HG02870 (cell line): ENCODE results near the gene ZFP69B.
A peak's percentile ranks its signal among the peaks of the same experiment; 100 is the strongest.

Experiments
- ATAC-seq: cut with Tn5 transposase; IDR thresholded peaks from one replicate; pipeline ENCODE4 v1.9.1; 2021; ENCODE audit warnings: mild to moderate bottlenecking, moderate library complexity; ENCODE audit not compliant: unreplicated experiment

The ZFP69B gene

DNA sequence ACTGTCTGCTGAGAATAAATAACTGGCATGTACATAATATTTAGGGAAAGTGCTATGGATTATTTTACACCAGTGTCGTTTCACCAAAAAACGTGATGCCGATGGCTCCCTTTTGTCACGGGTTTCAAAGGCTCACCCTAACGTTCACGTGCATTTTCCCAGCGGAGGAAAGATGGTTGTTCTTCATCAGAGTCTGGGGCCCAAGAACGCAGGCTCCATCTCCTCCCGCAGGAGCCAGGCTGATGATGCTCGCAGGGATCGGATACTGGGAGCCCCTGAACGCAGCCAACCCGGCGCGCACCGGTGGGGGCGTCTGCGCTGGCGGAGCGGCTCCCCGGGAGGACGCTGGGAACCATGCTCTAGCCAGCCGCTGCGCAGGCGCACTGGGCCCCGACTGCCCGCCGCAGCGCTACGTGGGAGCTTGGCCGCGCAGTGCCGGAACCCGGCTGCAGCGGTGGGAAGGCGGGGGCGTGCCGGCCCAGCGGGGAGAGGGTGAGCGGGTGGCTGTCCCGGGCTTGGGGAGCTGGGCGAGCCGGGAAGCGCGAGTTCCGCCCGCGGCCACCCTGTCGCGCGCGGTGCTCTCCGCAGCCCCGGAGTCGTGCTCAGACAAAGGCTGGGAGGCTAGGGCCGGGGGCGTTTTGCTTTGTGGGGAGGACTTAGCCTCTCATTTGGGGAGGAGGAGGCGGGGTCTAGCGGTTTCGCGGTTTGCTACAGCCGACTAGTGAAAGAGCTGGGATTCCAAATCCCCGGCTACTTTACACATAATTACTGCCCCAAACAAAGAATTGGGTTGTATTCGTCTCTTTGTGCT lies at the start of gene ZFP69B:
Gene ZFP69B, plus strand, starts transcription at position 793 of the 811 bp plus-strand sequence. CDS start 486 bp downstream, outside the sequence.
- ATAC-seq: peak; percentile 70

DNA sequence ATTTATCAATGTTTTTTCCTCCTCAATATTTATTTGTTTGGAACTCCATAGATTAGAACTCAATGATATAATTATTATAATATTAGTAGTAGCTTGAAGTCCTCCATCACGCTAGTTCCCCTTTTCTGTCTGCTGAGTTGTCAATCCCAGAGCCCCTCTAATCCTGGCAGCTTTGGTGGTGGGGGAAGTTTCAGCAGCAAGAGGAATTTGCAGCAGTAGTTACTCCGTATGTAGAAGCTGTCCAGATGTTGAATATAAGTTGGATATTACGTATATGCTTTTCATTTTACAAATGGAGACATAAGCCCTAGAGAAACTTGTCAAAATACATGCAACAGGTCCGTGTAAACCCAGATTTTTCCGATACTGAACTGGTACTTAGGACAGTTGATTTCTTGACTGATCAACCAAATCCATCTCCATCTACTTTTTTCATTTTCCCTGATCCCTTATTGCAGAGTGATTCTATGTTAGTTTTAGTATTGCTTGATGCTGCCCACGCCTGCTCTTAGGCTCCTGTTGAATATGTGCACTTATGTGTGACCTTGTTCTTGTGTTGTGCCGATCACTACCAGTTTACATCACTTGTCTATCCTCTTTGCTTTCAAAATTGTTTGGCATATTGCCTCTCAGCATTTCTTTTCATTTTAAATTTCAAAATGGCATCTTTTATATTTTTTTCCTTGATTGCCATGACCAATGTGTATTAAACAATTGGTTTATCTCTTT lies 48.6 kb upstream of the ZFP69B start:
- no peak for ATAC-seq

DNA sequence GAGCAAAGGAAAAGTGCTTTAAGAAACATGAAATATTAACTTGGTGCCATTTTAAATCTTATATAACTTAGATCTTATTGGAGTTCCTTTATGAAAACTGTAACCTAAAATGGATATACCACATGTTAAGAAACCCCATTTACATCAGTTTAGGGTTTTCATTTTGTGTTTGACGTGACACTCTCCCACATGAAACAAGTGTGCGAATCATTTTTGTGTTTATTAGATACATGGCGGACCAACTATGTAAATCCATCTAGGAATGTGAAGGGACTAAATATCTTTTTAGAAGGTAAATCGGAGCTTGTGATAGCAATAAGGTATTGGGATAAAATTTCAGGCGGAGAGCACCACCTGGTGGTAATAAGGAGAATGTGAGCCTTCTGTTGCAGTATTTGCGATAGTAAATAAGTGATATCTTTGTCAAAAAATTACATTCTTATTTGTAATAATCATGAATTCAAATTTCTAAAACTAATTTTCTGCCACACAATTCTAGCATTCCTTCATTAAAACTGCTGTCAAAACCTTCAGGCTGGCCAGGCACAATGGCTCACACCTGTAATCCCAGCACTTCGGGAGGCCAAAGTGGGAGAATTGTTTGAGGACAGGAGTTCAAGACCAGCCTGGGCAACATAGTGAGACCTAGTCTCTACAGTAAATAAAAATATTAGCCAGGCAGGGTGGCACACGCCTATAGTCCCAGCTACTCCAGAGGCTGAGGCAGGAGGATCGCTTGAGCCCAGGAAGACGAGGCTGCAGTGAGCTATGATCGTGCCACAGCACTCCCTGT lies 45.4 kb upstream of the ZFP69B start:
- ATAC-seq: no peak

DNA sequence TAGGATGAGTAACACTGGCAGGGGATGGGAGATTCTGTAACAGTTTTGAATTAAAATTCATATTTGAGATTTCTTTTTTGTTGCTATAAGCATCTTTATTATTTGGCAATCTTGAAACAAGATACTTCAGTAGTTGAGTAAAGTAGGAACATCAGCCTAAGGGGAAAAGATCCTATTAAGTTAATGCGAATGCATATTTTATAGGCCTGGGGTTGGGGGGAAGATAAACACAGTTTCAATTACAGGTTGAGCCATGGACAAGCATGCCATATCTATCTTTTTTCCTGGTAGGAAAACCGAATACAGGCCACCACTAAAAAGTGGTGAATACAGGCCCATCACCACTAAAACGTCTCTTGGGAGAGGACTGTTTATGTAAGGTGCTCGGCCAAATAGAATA lies 44.5 kb upstream of the ZFP69B start:
- no peak for ATAC-seq

DNA sequence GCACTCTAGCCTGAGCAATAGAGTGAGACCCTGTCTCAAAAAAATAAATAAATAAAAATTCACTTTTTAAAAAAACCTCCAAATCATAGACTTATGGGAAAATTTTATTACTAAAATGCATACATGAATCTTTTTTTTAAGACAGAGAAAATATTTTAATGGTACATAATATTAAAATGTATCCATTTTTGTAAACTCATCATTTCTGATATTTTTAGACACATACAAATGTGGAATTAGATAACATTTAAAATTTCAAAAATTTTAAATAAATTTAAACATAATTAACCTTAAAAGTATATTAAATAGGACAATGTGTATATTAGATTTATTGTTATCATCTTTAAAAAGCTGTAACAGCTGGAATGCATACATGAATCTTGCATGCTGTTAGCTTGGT lies 42.8 kb upstream of the ZFP69B start:
- ATAC-seq: no peak

DNA sequence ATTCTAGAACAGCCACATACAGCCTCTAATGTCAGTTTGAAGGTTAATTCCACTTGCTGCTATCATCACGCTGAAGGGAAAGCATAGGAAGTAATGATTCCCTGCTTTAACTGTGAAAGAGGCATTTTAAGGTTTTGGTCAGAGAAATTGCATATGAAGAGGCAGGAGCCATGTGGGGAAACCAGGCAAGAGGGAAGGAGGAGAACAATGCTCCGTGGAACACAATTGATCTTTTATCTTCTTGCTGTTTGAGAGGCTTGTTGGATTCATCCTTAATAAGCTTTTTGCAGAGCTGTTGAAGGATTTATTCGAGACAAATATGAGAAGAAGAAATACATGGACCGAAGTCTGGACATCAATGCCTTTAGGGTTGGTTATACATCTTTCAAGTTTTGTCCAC lies 40.8 kb upstream of the ZFP69B start:
- ATAC-seq: no peak

DNA sequence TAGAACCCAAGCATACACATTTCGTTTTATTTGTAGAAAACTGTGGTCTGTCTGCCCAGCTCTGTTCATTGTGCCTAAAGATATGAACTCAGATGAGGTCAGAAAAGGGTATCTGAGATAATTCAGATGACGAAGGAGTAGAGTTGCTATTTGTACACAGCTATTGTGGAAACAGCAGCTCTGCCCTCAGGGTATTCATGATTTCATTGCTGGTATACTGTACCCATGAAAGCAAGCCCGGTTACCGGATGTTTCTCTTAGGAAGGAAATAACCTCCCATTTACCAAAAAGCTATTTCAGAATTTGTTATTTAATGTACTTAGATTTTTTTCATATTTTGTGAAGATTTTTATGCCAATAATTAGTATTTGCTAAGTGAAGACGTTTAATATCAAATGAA lies 39.0 kb upstream of the ZFP69B start:
- ATAC-seq: no peak

DNA sequence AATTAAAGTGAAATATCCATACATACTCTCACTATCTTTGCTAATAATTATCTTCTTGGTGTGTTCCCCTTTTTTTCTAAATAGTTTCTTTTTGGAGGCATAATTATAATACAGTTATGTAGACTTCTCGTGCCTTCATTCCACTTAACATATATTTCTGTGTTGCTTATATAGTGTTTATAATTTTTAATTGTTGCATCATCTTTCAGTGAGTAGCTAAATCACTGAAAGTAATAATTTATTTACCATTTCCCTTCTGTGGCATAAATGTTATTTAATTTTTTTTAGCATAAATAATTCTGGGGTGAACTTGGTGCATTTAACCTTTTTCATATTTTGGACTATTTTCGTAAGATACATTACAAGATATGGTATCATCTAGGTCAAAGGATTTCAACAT lies 38.4 kb upstream of the ZFP69B start:
- ATAC-seq: no peak

DNA sequence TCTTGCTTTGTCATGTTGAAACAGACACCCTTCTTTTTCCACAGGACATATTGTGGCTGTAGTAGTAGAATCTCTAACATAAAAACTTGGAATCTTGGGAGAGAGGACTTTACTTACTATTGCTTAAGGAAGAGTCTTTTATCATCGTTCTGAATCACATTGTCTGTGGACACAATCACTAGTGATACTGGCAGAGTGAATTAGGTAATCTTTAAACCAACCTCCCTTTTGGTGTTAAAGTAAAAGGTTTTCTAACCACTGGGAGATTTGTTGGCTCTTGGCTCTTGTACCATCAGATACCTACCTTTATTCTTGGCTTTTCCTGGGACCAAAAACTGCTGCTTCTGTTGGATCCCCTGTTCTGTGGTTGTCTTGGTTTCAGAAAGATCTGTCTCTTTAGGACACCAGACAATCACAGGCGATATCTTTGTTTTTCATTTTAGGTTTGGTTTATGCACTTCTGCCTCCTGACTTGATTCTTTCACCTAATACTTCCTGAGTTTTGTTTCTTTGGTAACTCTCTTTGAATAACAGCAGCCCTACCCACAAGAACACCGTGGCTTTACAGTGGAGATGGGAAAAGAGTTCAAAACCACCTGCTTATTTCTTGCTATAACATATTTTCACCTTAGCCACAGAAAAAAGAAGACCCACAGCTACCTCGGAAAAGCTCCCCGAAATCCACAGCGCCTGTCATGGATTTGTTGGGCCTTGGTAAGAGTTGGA lies 36.6 kb upstream of the ZFP69B start:
- ATAC-seq: no peak

DNA sequence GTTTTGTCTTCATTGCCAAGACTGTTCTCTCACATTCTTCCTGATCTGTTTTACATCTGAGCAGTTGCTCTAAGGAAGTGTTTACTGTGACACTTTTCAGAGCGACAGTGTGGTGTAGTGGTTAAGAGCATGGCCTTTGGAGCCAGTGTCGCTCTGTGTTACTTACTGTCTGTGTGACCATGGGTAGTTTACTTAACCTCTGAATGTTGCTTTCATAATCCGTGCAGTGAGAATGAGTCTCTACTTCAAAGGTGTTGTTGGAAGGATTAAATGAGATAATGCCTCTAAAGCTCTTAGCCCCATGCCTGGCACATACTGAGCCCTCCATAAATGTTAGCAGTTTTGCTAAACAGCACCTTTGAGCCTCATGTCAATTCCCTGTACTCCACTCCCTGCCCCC lies 35.9 kb upstream of the ZFP69B start:
- ATAC-seq: no peak

DNA sequence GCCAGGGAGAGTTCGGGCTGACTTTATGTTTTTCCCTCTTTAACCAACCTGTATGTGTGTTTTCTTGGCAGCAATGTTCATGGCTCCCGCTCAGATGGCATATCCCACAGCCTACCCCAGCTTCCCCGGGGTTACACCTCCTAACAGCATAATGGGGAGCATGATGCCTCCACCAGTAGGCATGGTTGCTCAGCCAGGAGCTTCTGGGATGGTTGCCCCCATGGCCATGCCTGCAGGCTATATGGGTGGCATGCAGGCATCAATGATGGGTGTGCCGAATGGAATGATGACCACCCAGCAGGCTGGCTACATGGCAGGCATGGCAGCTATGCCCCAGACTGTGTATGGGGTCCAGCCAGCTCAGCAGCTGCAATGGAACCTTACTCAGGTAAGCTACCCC lies 33.6 kb upstream of the ZFP69B start:
- ATAC-seq: no peak

DNA sequence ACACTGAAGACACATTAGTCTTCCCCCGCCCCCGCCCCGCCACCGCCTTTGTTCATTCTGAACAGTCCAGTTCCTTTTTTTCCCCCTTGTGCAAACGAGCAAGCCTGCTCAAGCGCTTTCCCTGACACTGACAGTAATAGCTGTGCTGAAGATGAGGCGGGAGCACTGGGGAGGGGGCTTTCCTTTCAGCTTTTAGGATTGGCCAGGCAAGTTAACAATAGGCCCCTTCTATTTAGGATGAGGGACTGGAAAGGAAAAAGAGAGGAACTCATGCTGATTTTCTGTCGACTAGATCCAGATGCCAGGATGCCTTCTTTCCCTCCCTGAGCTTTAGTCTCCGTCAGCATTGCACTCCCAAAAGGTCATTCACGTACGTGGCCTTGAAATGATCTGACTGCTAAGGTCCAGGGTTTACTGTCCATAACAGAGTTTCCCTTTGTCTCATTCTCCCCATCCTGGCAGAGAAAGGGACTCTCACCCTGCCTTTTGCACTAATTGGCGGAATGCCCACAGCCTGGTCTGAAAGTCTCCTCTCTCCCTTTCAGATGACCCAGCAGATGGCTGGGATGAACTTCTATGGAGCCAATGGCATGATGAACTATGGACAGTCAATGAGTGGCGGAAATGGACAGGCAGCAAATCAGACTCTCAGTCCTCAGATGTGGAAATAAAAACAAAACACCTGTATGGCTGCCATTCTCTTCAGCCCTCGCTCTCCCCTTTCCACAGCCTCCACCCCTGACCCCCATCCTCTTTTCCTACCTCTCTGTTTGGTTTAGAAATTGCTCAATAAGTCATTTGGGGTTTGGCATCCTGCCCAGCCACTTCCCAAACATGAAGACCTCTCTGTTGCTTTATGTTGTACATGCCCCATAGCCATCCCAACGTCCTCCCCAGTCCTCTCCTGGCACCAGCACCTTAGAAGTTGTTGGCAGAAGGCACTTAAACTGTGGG lies 28.6 kb upstream of the ZFP69B start:
- no peak for ATAC-seq

DNA sequence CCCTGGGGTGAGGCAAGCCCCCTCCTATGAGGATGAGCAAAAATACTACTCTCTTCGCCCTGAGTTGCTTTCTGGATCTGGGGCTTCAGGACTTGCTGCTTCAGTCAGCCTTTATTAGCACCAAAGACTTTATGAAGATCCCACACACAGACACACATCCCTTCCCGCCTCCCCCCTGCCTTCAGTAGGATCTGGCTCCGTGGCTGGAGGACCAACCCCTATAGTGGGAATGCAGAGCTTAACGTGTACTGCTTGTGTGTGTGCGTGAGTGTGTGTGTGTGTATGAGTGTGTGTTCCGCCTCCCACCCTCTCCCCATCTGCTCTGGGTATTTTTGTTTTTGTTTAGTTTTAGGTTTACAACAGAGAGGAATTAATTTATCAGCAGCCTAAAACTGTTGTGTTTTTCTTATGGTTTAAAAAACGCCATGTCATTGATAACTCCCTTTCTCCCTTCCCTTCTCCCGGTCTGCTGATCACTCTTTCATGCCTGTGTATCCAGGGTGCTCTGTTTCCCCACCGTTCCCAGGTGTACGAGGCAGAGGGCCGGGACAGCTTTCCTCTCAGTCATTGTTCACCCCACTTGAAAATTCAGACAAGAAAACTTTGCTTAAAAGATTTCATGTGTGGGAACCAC lies 27.5 kb upstream of the ZFP69B start:
- no peak for ATAC-seq

DNA sequence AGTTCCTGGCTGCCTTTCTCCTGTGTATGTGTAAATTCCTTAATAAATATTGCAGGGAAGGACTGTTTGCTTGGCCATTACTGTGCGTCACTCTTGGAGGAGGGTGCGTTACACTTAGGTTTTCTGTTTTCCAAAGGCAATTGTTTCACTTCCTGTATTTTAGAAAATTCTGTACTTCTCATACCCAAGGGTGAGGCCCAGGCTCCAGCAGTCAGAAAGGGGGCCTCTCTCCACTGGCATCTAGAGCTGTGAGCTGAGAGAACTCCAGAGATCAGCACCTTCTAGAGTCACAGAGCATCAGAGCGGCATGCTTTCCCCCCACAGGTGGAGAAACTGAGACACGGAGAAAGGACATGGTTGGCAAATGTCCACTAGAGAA lies 27.0 kb upstream of the ZFP69B start:
- ATAC-seq: no peak

DNA sequence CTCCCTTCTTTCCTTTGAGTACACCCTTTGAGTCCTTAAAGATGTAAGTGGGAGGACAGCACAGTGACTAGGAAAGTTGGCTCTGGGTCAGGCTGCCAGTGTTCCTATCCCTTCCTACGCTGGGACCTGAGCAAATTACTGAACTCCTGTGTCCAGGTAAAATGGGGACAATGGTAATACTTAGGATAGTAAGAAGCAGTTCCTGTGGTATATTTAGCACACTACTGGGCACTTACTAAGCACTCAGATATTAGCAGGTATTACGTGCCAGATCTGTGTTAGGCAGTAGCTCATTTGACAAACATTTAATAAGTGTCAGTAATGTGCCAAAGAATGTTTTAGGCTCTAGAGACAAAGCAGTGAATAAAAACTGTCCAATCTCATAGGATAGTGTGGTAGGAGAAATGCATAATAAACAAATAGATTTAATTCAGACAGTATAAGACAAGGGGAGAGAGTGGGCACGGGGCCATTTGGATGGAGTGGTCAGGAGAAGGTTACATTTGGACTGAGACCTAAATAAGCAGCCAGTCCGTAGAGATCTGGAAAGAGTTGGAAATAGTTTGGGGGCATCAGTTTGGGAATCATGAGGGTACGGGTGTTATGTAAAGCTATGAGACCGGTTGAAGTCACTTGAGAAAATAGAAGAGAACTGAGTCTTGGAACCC lies 26.2 kb upstream of the ZFP69B start:
- ATAC-seq: no peak

DNA sequence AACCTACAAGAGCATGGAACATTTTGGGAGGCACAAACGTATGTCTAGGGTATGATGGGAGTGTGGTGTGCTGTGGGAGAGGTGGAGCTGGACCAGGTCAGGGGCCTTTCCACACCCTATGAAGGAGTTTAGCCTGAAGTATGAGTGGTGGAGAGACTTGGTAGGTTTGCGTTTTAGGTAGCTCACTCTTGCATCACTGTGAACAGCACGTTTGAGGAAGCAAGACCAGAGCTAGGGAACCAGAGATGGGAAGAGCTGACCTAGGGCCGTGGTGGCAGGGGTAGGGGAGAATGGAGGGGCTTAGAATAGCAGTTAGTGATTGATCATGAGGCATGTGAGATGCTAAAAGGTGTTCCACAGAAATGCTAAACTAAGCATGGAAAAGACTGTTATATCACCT lies 25.1 kb upstream of the ZFP69B start:
- ATAC-seq: no peak

DNA sequence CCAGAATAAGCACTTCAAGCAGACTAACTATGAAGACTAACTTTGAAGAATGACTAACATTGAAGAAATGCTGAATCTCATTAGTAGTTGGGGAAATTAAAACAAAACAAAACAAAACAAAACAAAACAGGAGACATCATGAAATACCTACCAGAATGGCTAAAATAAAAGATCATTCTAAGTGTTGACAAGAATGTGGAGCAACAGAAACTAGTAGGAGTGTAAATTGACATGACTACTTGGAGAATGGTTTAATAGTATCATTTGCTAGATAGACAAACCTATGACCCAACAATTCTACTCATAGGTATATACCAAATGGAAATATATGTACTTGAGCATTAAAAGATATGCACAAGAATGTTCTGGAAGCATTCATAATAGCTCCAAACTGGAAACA lies 18.9 kb upstream of the ZFP69B start:
- ATAC-seq: no peak

DNA sequence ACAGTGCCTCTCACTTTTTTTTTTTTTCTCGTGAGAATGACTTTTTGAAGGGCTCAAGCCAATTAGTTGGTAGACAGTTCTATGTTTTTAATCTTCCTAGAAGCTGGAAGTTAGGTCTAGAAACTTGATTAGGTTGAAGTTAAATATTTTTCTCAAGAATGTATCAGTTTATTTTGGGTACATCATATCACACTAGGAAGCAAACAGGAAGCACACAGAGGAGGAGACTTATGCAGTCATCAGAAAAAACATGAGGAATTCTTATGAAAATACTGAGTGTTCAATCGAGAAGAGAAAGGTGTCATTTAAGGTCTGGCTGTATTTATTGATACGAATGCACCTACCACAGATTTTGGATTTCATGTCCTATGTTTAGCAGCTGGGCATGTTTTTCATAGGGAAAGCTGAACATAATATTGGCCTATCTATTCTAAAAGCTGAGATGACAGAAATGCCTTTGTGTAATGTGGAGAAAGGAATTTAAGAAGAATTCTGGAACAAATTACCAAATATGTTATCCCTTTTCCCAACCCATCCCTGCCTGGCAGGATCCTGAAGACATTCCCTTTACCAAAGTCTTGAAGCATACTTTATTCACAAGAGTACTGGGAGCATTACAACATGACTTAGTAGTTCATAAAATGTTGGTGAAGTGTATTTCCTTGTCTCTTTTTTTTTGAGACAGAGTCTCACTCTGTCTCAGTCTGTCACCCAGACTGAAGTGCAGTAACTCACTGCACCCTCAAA lies 17.5 kb upstream of the ZFP69B start:
- ATAC-seq: no peak
